ENCODE measurements around the gene NFIC. TPM values are rescaled to one million over a fixed set of nuclear protein-coding genes. Genes with fewer than 3 reads are reported as not detected.
"Not testable (repeated sequence)": the region's sequence is repeated elsewhere in the genome, so short reads cannot be mapped to it uniquely, and the experiment has no call there.

Gene NFIC
- total RNA-seq, 4 donors from 2014 or later = 34.7 to 191 (median 64.9) TPM

GRCh38 chr19:3342246-3342645 is 24.1 kb upstream of the NFIC start:
- H3K36me3 ChIP-seq = no peaks in the 10 kb centered on the region
- H3K27me3 ChIP-seq = no peaks in the 10 kb centered on the region
- peaks cover 4 to 49% (median 6%) of the 10 kb centered on the region in 4 donors for H3K4me1 ChIP-seq
- no peak for DNase-seq
- H3K27ac ChIP-seq = peak overlapping the region in 1 of 4 donors; percentile 63
- H3K9me3 ChIP-seq = no peaks in the 10 kb centered on the region
- H3K4me3 ChIP-seq = no peak overlapping the region
- TF ChIP-seq POLR2A (IDR thresholded peaks at IDR 0.05) (no peak), CTCF (IDR thresholded peaks at IDR 0.05) (no peak)

GRCh38 chr19:3342962-3343361 is 23.4 kb upstream of the NFIC start:
- H3K9me3 ChIP-seq, H3K36me3 ChIP-seq, H3K27me3 ChIP-seq, DNase-seq, H3K4me3 ChIP-seq: not testable (repeated sequence)
- Histone ChIP-seq H3K4me1 (peaks cover 0 to 44% (median 5%) of the 10 kb centered on the region in 4 donors), H3K27ac (peak overlapping the region; percentile 35 to 82 (median 68))

GRCh38 chr19:3343619-3344502 is 22.5 kb upstream of the NFIC start:
- Histone ChIP-seq H3K36me3 (no peaks in the 10 kb centered on the region), H3K4me1 (peaks cover 0 to 36% (median under 1%) of the 10 kb centered on the region in 4 donors), H3K9me3 (no peaks in the 10 kb centered on the region), H3K27me3 (no peaks in the 10 kb centered on the region), H3K4me3 (peak overlapping the region in 1 of 4 donors; percentile 32), H3K27ac (peak overlapping the region; percentile 63 to 82 (median 70))
- DNase-seq = peak in 2 of 3 donors; percentile 49 to 87
- TF ChIP-seq CTCF (IDR thresholded peaks at IDR 0.05) (peak in 2 of 6 experiments; percentile 7 to 11), POLR2A (IDR thresholded peaks at IDR 0.05) (no peak)

GRCh38 chr19:3344608-3345598 is 21.5 kb upstream of the NFIC start:
- H3K4me3 ChIP-seq = no peak overlapping the region
- H3K9me3 ChIP-seq = no peaks in the 10 kb centered on the region
- DNase-seq = no peak
- H3K27ac ChIP-seq = peak overlapping the region in 3 of 4 donors; percentile 66 to 82 (median 74)
- H3K27me3 ChIP-seq = no peaks in the 10 kb centered on the region
- TF ChIP-seq CTCF (IDR thresholded peaks at IDR 0.05) (no peak), POLR2A (IDR thresholded peaks at IDR 0.05) (no peak)
- no peaks in the 10 kb centered on the region for H3K36me3 ChIP-seq
- peaks cover 0 to 35% (median 0%) of the 10 kb centered on the region in 4 donors for H3K4me1 ChIP-seq

GRCh38 chr19:3345850-3346460 is 20.4 kb upstream of the NFIC start:
- no peak for DNase-seq
- no peaks in the 10 kb centered on the region for H3K9me3 ChIP-seq
- H3K36me3 ChIP-seq = no peaks in the 10 kb centered on the region
- H3K27ac ChIP-seq = peak overlapping the region; percentile 62 to 80 (median 68)
- TF ChIP-seq POLR2A (IDR thresholded peaks at IDR 0.05) (no peak), CTCF (IDR thresholded peaks at IDR 0.05) (no peak)
- H3K4me3 ChIP-seq = no peak overlapping the region
- H3K4me1 ChIP-seq = peaks cover 0 to 35% (median 0%) of the 10 kb centered on the region in 4 donors
- no peaks in the 10 kb centered on the region for H3K27me3 ChIP-seq

Measured in Peyer's patch (tissue), 4 donors.